HG03469 (cell line): ENCODE results near the gene MICB.
"Not testable (repeated sequence)": the region's sequence is repeated elsewhere in the genome, so short reads cannot be mapped to it uniquely, and the experiment has no call there.

Experiments
- ATAC-seq: cut with Tn5 transposase; IDR thresholded peaks from one replicate; pipeline ENCODE4 v1.9.1; 2021; ENCODE audit warnings: mild to moderate bottlenecking, moderate library complexity, moderate number of reproducible peaks; ENCODE audit not compliant: unreplicated experiment

The MICB gene

DNA sequence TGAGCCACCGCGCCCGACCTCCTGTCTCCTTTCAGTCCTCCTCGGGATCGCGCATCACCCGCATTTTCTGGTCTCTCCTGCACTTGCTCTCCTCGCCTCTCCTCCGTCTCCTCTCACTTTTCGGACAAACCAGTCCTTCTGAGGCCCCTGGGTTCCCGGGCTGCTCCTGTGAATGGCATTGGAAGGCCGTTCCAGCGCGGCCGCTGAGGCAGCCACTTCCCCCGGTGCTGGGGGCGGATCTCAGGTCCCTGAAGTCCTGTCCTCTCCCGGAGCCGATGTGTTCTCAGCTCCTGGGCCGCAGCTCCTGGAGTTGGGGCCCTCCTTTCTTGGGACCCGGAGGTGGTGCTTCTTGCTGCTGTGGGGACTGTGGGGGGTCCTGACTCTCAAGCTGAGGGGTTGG lies 803 bp downstream of the MICB start:
- ATAC-seq, result no peak

DNA sequence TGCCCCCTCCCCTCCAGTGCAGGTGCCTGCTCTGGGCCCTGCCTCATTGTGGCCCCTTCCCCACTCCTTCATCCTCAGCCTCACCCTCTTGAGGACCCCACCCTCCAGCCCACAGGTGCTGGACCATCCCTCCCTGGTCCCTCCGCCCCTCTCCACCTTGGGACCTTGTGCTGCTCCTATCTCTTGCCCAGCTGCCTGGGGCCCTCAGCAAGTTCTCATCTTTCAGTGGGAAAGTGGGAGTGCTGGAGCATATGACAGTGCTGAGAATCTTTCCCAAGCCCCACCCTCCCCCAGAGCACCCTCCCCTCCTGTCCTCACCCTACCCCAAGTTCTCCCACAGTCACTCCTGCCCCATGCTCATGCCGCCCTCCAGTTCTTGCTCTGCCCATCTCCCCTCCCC lies 1.7 kb downstream of the MICB start:
- not testable (repeated sequence) for ATAC-seq

DNA sequence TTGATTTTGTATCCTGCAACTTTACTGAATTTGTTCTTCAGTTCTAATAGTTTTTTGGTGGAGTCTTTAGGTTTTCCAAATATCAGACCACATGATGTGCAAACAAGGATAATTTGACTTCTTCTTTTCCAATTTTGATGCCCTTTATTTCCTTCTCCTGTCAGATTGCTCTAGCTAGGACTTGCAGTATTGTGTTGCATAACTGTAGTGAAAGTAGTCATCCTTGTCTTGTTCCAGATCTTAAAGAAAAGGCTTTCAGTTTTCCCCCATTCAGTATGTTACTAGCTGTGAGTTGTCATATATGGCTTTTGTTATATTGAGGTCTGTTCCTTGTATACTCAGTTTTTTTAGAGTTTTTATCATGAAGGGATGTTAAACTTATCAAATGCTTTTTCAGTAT lies 4.6 kb downstream of the MICB start:
- no peak for ATAC-seq

DNA sequence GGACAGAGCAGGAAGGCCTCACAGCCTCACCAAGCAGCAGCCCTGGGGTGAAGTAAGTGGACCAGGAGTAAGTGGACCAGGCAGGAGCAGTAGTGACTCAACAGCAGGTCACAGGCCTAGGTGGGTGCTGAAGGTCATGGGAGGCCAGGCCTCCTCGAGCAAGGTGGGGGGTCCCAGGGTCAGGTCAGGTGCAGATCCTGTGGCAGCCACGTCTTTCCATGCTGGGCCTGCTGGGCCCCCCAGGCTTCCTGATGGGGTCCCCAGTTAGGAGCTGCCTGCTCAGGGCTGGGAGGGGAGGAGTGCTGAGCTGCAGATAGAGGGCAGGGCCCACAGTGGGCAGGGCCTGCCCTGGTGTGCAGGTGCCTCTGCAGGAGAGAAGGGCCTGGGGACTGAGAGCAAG lies 11.1 kb downstream of the MICB start:
- ATAC-seq, result not testable (repeated sequence)

DNA sequence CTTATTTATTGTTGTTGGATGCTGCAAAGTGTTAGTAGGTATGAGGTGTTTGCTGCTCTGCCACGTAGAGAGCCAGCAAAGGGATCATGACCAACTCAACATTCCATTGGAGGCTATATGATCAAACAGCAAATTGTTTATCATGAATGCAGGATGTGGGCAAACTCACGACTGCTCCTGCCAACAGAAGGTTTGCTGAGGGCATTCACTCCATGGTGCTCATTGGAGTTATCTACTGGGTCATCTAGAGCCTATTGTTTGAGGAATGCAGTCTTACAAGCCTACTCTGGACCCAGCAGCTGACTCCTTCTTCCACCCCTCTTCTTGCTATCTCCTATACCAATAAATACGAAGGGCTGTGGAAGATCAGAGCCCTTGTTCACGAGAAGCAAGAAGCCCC lies 12.1 kb downstream of the MICB start:
- ATAC-seq, result no peak

DNA sequence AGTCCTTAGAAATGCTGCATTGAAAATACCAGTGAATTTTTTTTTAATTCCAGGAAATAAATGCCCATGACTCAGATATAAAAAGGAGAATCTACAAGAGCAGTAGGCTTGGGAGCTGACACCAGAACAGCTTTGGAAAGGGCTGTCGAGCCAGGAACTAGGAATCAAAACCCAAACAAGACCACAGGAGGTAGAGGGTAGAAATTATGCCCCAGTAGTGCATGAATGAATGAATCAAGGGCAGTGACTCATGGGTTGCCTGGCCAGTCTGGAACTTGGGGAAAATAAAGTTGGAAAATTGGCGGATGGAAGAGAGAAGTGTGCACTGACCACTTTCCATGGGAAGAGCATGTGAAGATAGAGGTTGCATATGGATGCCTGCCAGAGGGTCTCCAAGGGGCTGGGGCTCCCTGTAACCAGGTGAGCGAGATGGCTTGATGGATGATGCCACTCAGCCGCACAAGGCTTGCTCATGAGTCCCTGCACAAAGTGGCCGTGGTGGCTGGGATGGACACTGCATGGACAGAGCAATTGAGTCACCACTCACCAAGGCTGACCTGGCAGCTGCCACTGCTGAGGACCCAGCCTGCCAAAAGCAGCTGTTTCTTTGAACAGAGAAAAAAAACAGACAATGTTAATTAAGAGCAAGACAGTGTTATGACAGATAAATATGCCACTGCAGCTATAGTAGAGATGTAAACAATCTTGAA lies 15.7 kb downstream of the MICB start:
- no peak for ATAC-seq

DNA sequence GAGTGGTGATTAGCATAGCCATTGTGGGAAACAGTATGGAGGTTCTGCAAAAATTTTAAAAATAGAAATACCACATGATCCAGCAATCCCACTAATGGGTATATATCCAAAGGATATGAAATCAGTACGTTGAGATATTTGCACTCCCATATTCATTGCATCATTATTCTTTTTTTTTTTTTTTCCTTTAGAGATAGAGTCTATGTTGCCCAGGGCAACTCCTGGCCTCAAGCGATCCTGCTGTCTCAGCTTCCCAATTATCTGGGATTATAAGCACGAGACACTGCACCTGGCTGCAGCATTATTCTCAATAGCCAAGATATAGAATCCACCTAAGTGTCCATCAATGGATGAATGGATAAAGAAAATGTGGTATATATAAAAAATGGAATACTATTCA lies 23.9 kb downstream of the MICB start:
- no peak for ATAC-seq

DNA sequence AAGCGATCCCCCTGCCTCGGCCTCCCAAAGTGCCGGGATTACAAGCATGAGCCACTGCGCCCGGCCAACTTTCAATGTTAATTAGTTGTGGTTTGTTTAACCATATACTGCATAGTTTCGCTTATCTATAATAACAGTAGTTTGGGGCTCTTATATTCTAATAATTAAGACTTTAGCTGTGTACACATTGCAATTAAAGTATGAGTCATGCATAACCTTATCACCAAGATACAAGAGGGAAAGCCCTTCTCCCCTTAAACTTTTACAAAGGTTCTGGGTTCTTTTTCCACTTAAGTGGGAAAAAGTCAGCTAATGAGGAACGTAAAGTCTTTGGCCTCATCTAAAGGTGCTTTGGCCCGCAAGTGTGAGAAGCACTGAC lies 27.6 kb downstream of the MICB start:
- ATAC-seq, result no peak

DNA sequence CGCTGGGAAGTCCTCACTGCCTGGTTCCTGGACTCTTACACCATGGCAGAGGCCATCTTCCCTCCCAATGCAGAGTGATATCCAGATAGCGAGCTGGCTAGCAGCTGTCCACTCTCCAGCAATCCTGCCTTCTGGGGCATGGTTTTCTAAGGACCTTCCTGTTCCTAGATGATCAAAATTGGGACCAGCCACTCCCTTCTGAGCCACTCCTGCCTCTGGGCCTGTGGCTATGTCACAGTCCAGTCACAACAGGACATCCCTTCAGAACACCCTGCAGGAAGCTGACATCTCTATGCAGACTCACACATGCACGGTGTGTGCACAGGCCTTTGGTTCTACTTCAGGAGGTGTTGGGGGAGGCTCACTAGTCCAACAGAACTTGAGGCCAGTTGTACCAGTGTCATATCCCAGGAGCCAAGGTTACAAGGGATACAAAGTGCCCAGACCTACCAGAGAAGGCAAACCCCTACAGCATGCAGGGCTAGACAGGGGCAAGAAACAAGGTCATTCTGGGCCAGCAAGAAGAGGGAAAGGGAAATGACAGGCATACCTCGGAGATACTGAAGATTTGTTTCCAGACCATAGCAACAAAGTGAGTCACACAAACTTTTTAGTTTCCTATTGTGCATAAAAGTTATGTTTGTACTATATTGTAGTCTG lies 28.1 kb downstream of the MICB start:
- no peak for ATAC-seq

DNA sequence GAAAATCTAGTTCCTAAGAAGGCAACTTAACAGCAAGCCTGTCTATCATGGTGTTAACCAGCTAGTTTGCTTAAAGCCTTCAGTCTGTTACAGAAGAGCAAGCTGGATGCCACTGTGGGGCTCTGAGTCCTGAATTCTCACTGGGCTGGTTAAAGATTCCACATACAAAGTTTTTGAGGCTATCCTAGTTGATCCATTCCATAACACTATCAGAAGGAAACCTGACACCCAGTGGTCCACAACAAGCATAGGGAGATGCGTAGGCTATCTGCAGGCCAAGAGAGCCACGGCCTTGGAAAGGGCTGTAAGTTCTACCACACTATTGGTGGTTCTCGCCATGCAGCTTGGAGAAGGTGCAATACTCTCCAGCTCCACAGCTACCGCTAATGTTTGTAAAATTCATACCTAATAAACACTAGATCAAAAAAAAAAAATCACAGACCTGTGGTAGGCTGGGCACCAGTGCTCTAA lies 30.4 kb downstream of the MICB start:
- ATAC-seq, result no peak

DNA sequence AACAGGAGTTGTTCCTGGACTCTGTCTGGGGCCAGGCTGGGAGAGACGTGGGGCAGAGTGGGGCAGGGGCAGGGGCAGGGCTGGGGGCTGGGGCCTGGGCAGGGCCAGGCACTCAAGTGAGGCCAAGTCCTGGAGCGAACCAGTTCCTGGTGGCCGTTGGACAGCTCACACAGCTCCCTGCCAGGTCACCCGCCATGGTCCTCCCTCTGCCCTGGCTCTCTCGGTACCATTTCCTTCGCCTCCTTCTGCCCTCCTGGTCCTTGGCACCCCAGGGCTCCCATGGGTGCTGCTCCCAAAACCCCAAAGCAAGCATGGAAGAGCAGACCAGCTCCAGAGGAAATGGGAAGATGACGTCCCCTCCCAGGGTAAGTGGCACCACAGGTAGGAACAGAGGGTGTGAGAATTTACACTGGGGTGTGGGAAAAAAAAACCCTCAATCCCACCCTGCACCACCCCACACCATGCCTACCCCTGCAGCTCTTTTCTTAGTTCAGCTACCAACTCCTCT lies 30.9 kb downstream of the MICB start, which contains the start of gene MCCD1:
TSS of gene MCCD1 (plus strand) at position 142 of the 508 bp plus-strand sequence. CDS start at position 195, 53 bp downstream.
- ATAC-seq, result no peak

DNA sequence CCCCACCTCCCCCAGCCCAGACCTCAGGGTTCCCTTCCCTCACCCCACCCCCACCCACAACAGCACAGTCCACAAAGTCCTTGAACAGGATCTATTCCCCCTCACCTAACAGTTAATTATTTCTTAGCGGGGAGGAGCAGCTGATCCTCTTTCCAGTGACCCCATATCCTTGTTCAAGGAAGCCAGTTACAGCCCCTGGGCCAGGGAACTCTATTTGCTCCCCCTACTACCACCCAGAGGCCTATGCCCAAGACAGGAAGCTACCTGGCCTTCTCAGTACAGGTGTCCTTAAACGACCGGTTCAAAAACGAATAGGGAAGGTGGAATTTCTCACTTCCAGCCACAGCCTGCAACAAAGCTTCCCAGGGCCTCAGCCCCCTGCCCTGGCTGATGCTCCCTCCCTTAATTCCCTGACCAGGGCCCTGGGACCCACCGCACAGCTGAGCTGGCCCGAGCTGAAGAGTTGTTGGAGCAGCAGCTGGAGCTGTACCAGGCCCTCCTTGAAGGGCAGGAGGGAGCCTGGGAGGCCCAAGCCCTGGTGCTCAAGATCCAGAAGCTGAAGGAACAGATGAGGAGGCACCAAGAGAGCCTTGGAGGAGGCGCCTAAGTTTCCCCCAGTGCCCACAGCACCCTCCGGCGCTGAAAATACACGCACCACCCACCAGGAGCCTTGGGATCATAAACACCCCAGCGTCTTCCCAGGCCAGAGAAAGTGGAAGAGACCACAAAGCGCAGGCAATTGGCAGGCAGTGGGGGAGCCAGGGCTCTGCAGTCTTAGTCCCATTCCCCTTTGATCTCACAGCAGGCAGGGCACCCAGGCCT lies 31.6 kb downstream of the MICB start:
- ATAC-seq, result no peak

DNA sequence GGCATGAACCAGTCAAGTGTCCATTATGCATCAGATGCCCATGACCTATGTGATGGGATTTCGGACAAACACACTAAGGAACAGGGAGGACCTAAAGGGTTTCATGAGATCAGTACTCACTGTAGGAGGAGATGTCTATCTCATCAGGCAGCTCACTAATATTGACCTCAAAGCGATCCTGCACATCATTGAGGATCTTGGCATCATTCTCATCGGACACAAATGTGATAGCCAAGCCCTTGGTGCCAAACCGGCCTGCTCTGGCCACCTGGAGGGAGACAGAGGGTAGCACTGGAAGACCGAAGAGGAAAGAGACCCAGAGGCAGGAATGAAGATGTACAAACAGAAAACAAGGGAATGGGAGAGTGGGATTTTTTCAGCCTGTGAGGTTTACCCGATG lies 32.7 kb downstream of the MICB start:
- ATAC-seq, result no peak

DNA sequence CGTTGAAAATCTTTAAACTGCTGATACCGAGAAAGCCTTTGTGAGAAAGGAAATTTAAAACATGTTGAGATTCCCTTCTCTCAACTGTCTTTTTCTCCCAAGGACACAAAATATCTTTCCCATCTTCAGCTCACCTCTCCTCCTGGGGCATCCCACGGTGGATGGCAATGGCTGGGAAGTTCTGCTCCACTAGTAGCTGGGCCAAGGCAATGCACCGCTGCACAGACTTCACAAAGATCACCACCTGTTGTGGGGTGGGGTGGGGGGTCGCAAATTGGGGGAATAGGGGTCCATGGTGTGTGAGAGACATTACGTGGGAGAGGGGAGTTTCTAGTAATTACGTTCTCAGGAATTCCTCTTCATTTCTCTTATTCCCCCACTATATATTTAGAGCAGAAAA lies 33.2 kb downstream of the MICB start:
- ATAC-seq, result no peak

DNA sequence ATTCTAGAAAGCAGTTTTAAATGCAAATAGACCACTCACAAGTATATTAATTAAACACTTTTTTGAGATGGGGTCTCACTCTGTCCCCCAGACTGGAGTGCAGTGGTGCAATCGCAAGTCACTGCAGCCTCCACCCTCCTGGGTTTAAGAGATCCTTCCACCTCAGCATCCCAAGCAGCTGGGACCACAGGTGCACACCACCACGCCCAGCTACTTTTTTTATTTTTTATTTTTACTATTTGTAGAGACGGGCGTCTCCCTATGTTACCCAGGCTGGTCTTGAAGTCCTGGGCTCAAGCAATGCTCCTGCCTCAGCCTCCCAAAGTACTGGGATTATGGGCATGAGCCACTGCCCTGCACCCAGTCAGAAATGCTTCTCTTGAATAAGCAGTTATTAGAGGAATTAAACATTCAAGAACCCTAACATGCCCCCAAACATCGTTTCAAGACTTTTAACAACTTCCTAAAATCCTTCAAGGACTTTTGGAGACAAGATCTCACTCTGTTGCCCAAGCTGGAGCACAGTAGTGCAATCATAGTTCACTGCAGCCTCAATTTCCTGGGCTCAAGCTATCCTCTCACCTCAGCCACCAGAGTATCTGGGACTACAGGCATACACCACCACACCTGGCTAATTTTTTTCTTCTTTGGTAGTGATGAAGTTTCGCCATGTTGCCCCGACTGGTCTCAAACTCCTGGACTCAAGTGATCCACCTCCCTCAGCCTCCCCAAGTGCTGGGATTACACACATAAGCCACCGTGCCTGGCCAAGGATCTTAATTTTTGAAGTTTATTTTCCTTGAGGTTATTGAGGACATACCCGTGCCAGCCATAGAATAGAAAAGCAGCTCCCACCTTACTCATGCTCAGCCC lies 34.1 kb downstream of the MICB start:
- ATAC-seq, result no peak

DNA sequence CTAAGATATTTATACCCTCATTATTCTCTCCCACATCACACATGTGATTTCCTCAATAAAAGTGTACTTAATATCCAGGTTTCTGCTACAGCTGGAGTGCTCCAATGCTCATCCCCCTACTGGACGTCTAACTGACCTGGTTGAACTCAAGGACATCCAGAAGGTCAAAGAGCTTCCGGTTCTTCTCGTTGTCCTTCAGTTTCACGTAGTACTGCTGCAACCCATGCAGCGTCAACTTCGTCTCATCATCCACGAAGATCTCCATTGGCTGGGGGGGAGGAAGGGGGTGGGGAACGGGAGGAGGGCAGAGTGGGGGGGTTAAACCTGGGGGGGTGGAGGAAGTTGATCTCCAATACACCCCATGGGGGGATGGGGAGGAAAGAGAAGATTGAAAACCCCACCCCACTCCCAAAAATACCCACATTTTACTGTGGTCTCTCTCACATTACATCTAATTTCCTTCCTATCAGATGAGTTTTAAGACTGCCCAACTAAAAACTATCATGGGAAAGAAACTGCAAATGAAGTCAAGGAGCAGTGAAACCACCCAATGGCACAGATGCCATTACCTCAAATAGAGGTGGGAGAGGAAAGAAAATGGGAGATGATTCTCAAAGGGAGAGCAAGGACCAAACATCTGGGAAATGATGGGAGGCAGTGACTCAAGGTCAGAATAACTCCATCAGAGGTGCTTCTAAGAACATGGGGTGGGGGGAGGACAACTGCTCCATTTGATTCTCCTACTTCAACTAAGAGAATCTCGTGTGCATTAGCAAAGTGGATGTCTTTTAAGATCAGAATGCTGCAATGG lies 34.9 kb downstream of the MICB start:
- ATAC-seq, result no peak

DNA sequence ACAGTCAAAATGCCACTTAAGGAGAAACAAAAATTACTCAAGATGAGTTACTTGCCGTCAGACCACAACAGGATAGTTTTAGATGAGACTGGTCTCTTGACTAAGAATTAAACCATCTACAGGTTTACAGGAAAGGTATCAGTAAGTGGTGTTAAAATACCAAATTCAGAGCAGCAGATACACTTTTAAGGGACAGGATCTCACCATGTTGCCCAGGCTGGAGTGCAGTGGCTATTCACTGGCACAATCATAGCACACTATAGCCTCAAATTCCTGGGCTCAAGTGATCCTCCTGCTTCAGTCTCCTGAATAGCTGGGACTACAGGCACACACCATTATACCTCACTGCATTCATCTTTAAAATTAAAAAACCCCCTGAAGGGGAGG lies 35.5 kb downstream of the MICB start:
- no peak for ATAC-seq

DNA sequence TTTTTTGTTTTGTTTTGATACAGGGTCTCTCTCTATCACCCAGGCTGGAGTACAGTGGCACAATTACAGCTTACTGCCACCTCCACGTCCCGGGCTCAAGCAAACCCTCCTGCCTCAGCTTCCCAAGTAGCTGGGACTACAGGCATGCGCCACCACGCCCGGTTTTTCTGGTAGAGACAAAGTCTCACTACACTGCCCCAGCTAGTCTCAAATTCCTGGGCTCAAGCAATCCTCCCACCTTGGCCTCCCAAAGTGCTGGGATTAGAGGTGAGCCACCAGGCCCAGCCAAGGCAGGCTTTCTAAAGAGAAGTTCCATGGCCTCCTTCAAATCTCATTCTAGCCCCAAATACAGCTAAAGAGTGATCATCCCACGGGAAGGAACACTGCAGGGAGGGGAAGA lies 36.1 kb downstream of the MICB start:
- no peak for ATAC-seq

DNA sequence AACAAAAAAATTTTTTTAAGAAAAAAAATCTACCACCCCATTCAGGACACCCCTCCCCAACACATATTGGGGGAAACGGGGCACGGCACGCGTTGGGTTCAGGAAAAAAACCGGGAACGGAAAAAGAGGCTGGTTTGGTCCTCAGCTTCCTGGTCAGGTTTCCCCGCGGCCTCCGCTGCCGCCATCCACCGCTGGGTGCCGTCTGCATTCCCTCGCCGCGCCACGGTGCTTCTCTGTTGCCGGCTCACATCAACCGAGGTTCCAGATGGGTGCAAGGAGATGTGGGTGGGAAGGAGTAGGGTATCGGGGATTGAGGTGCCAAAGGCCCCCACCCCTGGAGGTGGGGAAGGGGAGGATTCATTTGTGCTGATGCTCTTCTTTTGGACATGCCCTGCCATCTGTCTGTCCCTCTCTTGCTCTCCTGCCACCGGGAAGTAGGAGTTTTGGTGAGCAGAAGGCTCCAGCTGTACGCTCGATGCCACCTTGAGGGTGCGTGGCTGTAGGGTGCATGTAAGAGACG lies 36.6 kb downstream of the MICB start:
- ATAC-seq, result no peak
